Measurements from ENCODE around the gene FEM1B.

The FEM1B gene

DNA sequence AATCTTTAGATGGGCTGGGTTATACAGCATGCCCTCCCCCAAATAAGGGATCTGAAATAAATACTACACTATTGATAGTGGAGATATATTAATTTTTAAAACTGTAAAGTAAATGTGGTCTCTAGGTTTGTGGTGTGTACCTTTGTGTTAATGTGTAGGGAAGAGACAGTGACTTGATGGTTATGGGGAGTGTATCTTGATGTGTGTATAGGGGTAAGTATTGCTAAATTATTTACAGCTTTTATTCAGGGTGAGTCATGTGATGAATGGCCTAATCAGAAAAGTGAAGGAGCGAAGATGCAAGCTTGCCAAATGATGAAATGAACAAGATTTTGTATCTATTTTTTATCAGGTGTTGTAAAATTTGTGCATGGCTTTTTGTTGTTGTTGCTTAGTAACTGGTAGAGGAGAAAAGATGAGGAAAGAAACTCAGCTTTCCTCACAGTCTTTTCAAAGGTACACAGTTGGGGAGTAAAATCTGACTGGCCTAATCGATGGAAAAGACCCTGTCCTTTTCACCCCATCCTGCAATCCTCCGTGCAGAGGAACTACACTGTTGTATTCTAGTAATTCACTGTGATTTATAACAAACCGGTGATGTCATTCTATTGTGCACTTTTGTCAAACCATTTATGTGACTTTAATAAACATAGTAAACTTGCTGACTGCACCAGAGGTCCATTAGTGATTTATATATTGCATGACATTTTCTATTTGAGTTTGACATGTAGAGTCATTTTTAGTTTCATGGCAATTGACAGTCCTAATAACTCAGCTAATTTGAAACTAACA is 17.7 kb downstream of the FEM1B start:
- H3K4me1 ChIP-seq (ENCODE audit: control insufficient read depth, insufficient read depth, low read length) = peaks cover 6% of the 10 kb centered on the region; the same call in 1 of the 2 replicates
- no peak overlapping the region for H3K27ac ChIP-seq (ENCODE audit: extremely low read depth, low read depth, low read length)
- H3K4me3 ChIP-seq (ENCODE audit: low read depth, low read length) = no peak overlapping the region
- H3K36me3 ChIP-seq (ENCODE audit: control insufficient read depth in 2 of 2, insufficient read depth in 1 of 2, low read length in 2 of 2) = peaks cover 15 to 24% of the 10 kb centered on the region in 2 experiments
- H3K9me3 ChIP-seq (ENCODE audit: control insufficient read depth, insufficient read depth, low read depth, low read length) = no peaks in the 10 kb centered on the region
- POLR2A ChIA-PET = interaction anchor here (1.0 kb wide), 2 partner anchors 17 to 23 kb away, joined by 3 read pairs; partner anchors contain the start of gene FEM1B
- CTCF ChIA-PET = interaction anchor here (0.9 to 4.8 kb wide), 5 partner anchors 11 to 380 kb away, joined by 3 to 29 read pairs (median 8); no protein-coding TSS in a partner anchor
- TF ChIP-seq, protein P1, sequence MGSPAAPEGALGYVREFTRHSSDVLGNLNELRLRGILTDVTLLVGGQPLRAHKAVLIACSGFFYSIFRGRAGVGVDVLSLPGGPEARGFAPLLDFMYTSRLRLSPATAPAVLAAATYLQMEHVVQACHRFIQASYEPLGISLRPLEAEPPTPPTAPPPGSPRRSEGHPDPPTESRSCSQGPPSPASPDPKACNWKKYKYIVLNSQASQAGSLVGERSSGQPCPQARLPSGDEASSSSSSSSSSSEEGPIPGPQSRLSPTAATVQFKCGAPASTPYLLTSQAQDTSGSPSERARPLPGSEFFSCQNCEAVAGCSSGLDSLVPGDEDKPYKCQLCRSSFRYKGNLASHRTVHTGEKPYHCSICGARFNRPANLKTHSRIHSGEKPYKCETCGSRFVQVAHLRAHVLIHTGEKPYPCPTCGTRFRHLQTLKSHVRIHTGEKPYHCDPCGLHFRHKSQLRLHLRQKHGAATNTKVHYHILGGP (tag by site-specific recombination; IDR thresholded peaks at IDR 0.05) = peak; percentile 92
- TF ChIP-seq, protein P2, sequence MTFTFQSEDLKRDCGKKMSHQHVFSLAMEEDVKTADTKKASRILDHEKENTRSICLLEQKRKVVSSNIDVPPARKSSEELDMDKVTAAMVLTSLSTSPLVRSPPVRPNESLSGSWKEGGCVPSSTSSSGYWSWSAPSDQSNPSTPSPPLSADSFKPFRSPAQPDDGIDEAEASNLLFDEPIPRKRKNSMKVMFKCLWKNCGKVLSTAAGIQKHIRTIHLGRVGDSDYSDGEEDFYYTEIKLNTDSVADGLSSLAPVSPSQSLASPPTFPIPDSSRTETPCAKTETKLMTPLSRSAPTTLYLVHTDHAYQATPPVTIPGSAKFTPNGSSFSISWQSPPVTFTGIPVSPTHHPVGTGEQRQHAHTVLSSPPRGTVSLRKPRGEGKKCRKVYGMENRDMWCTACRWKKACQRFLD (tag by site-specific recombination; IDR thresholded peaks at IDR 0.05) = no peak
- TF ChIP-seq ZNF707 (tag by site-specific recombination; IDR thresholded peaks at IDR 0.05) (no peak), ZNF629 (tag by site-specific recombination; IDR thresholded peaks at IDR 0.05) (peak; percentile 37; the same call in 1 of the 2 replicates), ZBTB17 (tag by site-specific recombination; IDR thresholded peaks at IDR 0.05) (0 out of 2 replicates have a peak, but pooled peaks have one; percentile 20), ZNF366 (tag by site-specific recombination; conservative IDR thresholded peaks at IDR 0.05) (peak; percentile 53), ZBTB20 (tag by site-specific recombination; IDR thresholded peaks at IDR 0.05) (no peak), ZNF660 (tag by site-specific recombination; IDR thresholded peaks at IDR 0.05) (0 out of 2 replicates have a peak, but pooled peaks have one; percentile 24), FEZF1 (tag by site-specific recombination; IDR thresholded peaks at IDR 0.05) (peak; percentile 83), ZBTB8A (tag by site-specific recombination; IDR thresholded peaks at IDR 0.05) (no peak)
- TF ChIP-seq, protein P3, sequence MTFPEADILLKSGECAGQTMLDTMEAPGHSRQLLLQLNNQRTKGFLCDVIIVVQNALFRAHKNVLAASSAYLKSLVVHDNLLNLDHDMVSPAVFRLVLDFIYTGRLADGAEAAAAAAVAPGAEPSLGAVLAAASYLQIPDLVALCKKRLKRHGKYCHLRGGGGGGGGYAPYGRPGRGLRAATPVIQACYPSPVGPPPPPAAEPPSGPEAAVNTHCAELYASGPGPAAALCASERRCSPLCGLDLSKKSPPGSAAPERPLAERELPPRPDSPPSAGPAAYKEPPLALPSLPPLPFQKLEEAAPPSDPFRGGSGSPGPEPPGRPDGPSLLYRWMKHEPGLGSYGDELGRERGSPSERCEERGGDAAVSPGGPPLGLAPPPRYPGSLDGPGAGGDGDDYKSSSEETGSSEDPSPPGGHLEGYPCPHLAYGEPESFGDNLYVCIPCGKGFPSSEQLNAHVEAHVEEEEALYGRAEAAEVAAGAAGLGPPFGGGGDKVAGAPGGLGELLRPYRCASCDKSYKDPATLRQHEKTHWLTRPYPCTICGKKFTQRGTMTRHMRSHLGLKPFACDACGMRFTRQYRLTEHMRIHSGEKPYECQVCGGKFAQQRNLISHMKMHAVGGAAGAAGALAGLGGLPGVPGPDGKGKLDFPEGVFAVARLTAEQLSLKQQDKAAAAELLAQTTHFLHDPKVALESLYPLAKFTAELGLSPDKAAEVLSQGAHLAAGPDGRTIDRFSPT (tag by site-specific recombination; IDR thresholded peaks at IDR 0.05) = 0 out of 2 replicates have a peak, but pooled peaks have one; percentile 28
- TF ChIP-seq, protein P4, sequence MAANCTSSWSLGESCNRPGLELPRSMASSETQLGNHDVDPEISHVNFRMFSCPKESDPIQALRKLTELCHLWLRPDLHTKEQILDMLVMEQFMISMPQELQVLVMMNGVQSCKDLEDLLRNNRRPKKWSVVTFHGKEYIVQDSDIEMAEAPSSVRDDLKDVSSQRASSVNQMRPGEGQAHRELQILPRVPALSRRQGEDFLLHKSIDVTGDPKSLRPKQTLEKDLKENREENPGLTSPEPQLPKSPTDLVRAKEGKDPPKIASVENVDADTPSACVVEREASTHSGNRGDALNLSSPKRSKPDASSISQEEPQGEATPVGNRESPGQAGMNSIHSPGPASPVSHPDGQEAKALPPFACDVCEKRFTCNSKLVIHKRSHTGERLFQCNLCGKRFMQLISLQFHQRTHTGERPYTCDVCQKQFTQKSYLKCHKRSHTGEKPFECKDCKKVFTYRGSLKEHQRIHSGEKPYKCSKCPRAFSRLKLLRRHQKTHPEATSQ (tag by site-specific recombination; IDR thresholded peaks at IDR 0.05) = no peak
- TF ChIP-seq, protein P5, sequence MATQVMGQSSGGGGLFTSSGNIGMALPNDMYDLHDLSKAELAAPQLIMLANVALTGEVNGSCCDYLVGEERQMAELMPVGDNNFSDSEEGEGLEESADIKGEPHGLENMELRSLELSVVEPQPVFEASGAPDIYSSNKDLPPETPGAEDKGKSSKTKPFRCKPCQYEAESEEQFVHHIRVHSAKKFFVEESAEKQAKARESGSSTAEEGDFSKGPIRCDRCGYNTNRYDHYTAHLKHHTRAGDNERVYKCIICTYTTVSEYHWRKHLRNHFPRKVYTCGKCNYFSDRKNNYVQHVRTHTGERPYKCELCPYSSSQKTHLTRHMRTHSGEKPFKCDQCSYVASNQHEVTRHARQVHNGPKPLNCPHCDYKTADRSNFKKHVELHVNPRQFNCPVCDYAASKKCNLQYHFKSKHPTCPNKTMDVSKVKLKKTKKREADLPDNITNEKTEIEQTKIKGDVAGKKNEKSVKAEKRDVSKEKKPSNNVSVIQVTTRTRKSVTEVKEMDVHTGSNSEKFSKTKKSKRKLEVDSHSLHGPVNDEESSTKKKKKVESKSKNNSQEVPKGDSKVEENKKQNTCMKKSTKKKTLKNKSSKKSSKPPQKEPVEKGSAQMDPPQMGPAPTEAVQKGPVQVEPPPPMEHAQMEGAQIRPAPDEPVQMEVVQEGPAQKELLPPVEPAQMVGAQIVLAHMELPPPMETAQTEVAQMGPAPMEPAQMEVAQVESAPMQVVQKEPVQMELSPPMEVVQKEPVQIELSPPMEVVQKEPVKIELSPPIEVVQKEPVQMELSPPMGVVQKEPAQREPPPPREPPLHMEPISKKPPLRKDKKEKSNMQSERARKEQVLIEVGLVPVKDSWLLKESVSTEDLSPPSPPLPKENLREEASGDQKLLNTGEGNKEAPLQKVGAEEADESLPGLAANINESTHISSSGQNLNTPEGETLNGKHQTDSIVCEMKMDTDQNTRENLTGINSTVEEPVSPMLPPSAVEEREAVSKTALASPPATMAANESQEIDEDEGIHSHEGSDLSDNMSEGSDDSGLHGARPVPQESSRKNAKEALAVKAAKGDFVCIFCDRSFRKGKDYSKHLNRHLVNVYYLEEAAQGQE (tag by site-specific recombination; IDR thresholded peaks at IDR 0.05) = no peak
- TF ChIP-seq, protein P6, sequence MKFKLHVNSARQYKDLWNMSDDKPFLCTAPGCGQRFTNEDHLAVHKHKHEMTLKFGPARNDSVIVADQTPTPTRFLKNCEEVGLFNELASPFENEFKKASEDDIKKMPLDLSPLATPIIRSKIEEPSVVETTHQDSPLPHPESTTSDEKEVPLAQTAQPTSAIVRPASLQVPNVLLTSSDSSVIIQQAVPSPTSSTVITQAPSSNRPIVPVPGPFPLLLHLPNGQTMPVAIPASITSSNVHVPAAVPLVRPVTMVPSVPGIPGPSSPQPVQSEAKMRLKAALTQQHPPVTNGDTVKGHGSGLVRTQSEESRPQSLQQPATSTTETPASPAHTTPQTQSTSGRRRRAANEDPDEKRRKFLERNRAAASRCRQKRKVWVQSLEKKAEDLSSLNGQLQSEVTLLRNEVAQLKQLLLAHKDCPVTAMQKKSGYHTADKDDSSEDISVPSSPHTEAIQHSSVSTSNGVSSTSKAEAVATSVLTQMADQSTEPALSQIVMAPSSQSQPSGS (tag by site-specific recombination; IDR thresholded peaks at IDR 0.05; ENCODE audit: low read depth) = peak; percentile 93
- TF ChIP-seq, protein P7, sequence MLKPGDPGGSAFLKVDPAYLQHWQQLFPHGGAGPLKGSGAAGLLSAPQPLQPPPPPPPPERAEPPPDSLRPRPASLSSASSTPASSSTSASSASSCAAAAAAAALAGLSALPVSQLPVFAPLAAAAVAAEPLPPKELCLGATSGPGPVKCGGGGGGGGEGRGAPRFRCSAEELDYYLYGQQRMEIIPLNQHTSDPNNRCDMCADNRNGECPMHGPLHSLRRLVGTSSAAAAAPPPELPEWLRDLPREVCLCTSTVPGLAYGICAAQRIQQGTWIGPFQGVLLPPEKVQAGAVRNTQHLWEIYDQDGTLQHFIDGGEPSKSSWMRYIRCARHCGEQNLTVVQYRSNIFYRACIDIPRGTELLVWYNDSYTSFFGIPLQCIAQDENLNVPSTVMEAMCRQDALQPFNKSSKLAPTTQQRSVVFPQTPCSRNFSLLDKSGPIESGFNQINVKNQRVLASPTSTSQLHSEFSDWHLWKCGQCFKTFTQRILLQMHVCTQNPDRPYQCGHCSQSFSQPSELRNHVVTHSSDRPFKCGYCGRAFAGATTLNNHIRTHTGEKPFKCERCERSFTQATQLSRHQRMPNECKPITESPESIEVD (tag by site-specific recombination; IDR thresholded peaks at IDR 0.05) = peak; percentile 64
